Mucosa of descending colon (tissue), 3 donors: ENCODE data around the gene PRSS38. TPM values are rescaled to one million over a fixed set of nuclear protein-coding genes. Genes with fewer than 3 reads are reported as not detected.

Experiments
- ATAC-seq: fragments of 200-7000 bp; cut with Tn5 transposase; one replicate; pipeline ENCODE4 v1.9.1; 2020; ENCODE audit warnings: mild to moderate bottlenecking, moderate library complexity
- DNase-seq, 3 donors: peaks; one replicate each; pipeline ENCODE4 v3.0.0-alpha.2; 2020
- H3K36me3 ChIP-seq: fragments of 200-600 bp; one replicate; pipeline ENCODE4 v1.8.0; 2021; ENCODE audit warnings: low read depth, mild to moderate bottlenecking
- H3K4me1 ChIP-seq: fragments of 200-600 bp; one replicate; pipeline ENCODE4 v1.8.0; 2021; ENCODE audit warnings: low read depth, mild to moderate bottlenecking
- H3K4me3 ChIP-seq: fragments of 200-600 bp; one replicate; pipeline ENCODE4 v1.8.0; 2021; ENCODE audit warnings: mild to moderate bottlenecking
- H3K9me3 ChIP-seq: fragments of 200-600 bp; one replicate; pipeline ENCODE4 v1.8.0; 2021; ENCODE audit warnings: mild to moderate bottlenecking
- intact Hi-C, 2 donors: fragments of 100-400 bp; cut with DNase I in 1 of 2; cut with micrococcal nuclease in 1 of 2; formaldehyde crosslinking; loops; one replicate each; pipeline versions ENCODE4 v1.11.0 to v1.11.1; 2022; cut with DNase I, micrococcal nuclease
- total RNA-seq, 3 donors: library from RNA; stranded (reverse); fragmentation: NEBNext Ultra II Directional in 2 of 3; extraction: Animal tissue kit (Norgen Biotek cat#: 25700) in 2 of 3; gene quantifications; one replicate each; pipeline versions ENCODE4 v1.2.1 to v1.2.4, GENCODE V29; 2021 to 2023
- TF ChIP-seq, protein P1 (sequence below): fragments of 200-600 bp; IDR thresholded peaks from one replicate; pipeline ENCODE4 v1.8.0; 2022; ENCODE audit warnings: antibody characterized with exemption, mild to moderate bottlenecking
- donor health status: DM: no; HTN: no; CAD: no; lungs with moderate emphysema.
- donor health status: DM: no; HTN: no; CAD: no.
- donor health status: DM: no; HTN: yes; CAD: no.

Gene PRSS38
- total RNA-seq, 3 donors from 2014 or later = not detected

GRCh38 chr1:227780101-227781044 is 35.1 kb upstream of the PRSS38 start:
- DNase-seq (no peak), ATAC-seq (no peak)
- Histone ChIP-seq H3K4me1 (no peaks in the 10 kb centered on the region), H3K9me3 (no peaks in the 10 kb centered on the region), H3K4me3 (no peak overlapping the region), H3K36me3 (no peaks in the 10 kb centered on the region)
- intact Hi-C loops = no loop called here
- TF ChIP-seq, protein P1, sequence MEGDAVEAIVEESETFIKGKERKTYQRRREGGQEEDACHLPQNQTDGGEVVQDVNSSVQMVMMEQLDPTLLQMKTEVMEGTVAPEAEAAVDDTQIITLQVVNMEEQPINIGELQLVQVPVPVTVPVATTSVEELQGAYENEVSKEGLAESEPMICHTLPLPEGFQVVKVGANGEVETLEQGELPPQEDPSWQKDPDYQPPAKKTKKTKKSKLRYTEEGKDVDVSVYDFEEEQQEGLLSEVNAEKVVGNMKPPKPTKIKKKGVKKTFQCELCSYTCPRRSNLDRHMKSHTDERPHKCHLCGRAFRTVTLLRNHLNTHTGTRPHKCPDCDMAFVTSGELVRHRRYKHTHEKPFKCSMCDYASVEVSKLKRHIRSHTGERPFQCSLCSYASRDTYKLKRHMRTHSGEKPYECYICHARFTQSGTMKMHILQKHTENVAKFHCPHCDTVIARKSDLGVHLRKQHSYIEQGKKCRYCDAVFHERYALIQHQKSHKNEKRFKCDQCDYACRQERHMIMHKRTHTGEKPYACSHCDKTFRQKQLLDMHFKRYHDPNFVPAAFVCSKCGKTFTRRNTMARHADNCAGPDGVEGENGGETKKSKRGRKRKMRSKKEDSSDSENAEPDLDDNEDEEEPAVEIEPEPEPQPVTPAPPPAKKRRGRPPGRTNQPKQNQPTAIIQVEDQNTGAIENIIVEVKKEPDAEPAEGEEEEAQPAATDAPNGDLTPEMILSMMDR = no peak

- DNase-seq = no peak
- no peaks in the 10 kb centered on the region for H3K36me3 ChIP-seq
- no peaks in the 10 kb centered on the region for H3K9me3 ChIP-seq
- no peak for ATAC-seq
- intact Hi-C loops = no loop called here
- H3K4me1 ChIP-seq = peaks cover 5% of the 10 kb centered on the region
- TF ChIP-seq, protein P1 = no peak
- no peak overlapping the region for H3K4me3 ChIP-seq
Observed at GRCh38 chr1:227781314-227781930, 34.1 kb upstream of the PRSS38 start.

- no peak for DNase-seq
- no peak for ATAC-seq
- intact Hi-C loops = no loop called here
- H3K4me1 ChIP-seq = peaks cover 13% of the 10 kb centered on the region
- TF ChIP-seq, protein P1 = no peak
- no peak overlapping the region for H3K4me3 ChIP-seq
- H3K9me3 ChIP-seq = no peaks in the 10 kb centered on the region
- H3K36me3 ChIP-seq = no peaks in the 10 kb centered on the region
Observed at GRCh38 chr1:227782226-227782625, 33.2 kb upstream of the PRSS38 start.

GRCh38 chr1:227785094-227785804 is 30.2 kb upstream of the PRSS38 start:
- H3K4me1 ChIP-seq = peaks cover 19% of the 10 kb centered on the region
- intact Hi-C loops = no loop called here
- TF ChIP-seq, protein P1 = no peak
- H3K36me3 ChIP-seq = no peaks in the 10 kb centered on the region
- no peak for ATAC-seq
- no peak overlapping the region for H3K4me3 ChIP-seq
- no peaks in the 10 kb centered on the region for H3K9me3 ChIP-seq
- peak in 1 of 3 donors; percentile 8 for DNase-seq

DNA sequence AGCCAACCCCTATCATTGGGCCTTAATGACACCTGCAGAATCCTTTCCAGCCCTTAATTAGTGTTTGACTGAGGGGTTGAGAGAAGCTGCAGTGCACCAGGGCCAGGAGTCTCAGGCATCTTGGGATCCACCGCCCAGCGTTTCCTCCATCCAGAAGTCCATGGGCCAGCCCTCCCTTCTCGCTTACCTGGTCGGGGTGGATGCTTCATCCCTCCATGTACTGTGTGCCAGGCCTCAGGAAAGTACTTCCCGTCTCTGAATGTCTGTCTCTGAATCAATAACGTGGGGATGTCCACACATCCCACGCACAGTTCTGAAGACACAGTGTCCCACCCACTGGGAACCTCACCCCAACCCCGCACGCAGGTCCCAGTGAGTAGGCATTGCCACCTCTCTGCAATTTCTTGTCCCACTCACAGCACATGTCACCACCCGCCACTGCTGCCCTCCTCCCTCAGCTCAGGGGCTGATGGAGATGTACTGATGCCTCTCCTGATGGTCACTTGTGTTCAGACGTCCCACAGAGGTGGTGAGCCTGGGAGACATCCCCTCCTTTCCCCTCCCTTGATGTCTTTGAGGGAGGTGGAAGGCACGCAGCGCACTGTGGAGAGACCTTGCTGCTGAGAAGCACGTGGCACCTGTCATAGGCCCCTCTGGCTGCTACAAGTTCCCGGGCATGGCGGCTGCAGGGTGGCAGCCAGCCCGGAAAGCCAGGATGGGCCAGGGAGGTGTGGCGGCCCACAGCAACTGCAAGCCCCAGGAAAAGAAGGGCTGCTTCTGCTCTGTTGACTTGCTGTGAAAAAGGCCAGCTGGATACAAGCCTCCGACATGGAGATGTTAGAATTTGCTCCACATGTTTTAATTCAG is 29.4 kb upstream of the PRSS38 start:
- Histone ChIP-seq H3K36me3 (no peaks in the 10 kb centered on the region), H3K9me3 (no peaks in the 10 kb centered on the region), H3K4me1 (peaks cover 19% of the 10 kb centered on the region), H3K4me3 (no peak overlapping the region)
- intact Hi-C loops = no loop called here
- ATAC-seq = no peak
- TF ChIP-seq, protein P1 = no peak
- DNase-seq = peak in 1 of 3 donors; percentile 30
